ENCODE results near the gene PHRF1.

PHRF1 gene

DNA sequence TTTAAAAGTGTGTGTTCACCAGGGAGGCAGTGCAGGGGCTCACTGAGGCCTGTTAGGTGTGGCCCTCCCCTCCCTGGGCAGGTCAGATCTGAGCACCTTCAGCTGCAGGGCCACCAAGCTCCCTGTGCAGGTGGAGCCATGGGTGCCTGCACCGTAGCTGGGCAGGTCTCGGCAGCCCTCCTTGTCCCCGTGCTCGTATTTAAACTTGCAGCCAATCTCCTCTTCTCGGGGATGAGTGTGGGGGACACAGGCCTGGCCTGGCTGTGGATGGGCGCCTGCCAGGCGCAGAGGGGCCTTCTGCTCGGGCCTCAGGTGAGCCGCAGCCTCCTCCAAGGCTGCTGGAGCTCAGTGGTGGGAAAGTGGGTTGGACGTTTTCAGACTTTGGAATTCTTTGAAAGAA lies 19.1 kb downstream of the PHRF1 start:
- DNase-seq (ENCODE audit: low read depth in 2 of 2, low spot score in 1 of 2) = no peak

DNA sequence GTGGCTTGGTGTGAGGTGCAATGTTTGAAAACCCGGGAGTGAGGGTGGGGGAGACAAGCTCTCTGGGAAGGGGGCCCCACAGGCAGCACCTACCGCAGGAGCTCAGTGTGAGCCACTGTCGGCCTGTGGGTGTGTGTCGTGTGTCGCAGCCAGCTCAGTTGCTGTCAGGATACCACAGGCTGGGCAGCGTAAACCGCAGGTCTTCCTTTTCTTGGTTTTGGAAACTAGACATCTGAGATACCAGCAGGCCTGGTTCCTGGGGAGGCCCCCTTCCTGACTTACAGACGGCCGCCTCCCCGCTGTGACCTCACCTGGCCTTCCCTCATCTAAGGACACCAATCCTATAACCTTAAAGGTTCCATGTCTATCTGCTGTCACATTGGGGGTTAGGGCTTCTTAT lies 20.1 kb downstream of the PHRF1 start:
- DNase-seq (ENCODE audit: low read depth in 2 of 2, low spot score in 1 of 2) = no peak

DNA sequence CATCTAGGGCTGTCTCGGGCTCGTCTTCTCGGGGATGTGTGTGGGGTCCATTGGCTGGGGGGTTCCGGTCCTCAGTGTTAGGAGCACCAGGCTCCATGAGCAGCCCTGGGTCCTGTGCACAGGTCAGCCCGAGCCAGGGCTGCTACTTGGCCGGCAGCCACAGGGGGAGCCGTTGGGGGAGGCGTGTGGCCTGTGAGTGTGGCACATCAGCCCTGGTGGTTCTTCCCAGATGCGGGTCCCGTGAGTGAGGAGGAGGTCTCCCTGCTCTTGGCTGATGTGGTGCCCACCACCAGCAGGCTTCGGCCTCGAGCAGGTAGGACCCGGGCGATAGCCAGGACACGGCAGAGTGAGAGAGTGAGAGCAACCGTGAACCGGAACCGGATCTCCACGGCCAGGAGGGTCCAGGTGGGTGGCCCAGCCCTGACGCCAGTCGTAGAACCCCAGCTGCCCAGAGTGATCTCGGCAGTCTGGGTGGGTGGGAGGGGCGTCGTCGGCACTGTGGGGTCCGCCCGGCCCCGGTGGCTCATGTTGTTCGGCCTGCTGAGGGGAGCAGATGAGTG lies 21.0 kb downstream of the PHRF1 start:
- DNase-seq (ENCODE audit: low read depth in 2 of 2, low spot score in 1 of 2) = no peak

GRCh38 chr11:598005-598680 lies 21.9 kb downstream of the PHRF1 start:
- DNase-seq (ENCODE audit: low read depth in 2 of 2, low spot score in 1 of 2) = no peak

DNA sequence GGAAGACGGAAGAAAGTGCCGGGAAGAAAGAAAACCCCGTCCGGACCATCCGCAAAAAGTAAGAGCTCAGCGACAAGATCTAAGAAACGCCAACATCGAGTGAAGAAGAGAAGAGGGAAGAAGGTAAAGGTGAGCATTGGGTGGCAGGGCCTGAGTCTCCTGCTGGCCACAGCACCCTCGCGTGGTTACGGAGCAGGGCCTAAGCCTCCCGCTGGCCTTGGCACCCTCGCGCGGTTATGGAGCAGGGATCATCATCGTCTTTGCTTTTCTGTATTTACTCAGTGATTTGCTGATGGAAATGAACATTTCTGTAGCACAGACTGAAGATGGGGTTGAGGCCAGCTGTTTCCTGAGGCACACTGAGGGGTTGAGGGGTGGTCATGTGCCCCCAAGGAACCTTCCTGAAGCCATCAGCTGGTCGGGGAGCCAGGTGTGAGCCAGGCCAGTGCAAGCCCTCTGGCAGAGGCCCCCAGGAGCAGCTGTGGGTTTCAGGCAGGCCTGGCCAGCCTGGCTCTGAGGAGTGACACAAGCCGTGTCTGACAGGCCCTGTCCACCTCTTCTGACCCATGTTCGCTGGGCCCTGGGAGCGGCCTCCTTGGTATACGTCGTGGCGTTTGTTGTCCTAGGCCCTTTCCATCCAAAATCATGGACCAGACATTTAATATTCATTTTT lies 25.4 kb downstream of the PHRF1 start:
- no peak for DNase-seq (ENCODE audit: low read depth in 2 of 2, low spot score in 1 of 2)

GRCh38 chr11:603154-603553 lies 26.9 kb downstream of the PHRF1 start:
- DNase-seq (ENCODE audit: low read depth in 2 of 2, low spot score in 1 of 2) = no peak

DNA sequence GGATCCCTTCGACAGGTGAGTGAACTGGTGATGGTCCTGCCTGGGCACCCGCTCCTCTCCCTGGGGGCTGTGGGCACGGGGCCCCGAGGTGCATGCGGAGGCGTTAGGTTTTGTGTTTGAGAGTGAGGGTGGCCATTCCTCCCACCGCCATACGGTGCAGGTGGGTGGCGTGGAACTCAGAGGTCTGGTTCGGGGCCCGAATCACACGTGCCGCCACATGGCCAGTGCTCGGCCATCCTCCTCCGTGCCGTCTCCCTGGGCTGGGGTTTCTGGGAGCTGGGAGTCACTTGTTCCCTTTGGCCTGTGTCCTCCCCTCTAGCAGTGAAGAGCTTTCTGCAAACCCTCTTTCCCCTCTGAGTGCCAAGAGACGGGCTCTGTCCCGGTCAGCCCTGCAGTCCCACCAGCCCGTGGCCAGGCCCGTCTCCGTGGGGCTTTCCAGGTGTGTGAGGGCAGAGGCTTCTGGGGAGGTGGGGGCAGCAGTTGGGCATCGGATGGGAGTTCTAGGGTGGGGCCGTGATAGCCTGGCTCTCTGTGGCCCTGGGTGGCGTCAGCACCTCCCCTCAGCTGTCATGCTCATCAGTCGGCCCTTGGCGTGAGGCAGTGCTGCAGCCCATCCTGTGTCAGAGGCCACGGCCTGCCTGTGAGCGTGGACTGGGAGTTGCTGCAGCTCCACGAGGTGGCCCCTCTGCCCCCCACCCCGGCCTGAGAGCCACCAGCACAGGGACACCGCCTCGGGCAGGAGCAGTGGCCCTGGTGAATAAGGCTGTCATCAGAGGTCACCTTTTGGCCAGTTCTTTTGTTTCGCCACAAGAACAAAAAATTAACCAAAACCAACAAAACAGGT lies 29.2 kb downstream of the PHRF1 start:
- no peak for DNase-seq (ENCODE audit: low read depth in 2 of 2, low spot score in 1 of 2)

GRCh38 chr11:606245-606644 lies 30.0 kb downstream of the PHRF1 start:
- DNase-seq (ENCODE audit: low read depth in 2 of 2, low spot score in 1 of 2) = no peak

DNA sequence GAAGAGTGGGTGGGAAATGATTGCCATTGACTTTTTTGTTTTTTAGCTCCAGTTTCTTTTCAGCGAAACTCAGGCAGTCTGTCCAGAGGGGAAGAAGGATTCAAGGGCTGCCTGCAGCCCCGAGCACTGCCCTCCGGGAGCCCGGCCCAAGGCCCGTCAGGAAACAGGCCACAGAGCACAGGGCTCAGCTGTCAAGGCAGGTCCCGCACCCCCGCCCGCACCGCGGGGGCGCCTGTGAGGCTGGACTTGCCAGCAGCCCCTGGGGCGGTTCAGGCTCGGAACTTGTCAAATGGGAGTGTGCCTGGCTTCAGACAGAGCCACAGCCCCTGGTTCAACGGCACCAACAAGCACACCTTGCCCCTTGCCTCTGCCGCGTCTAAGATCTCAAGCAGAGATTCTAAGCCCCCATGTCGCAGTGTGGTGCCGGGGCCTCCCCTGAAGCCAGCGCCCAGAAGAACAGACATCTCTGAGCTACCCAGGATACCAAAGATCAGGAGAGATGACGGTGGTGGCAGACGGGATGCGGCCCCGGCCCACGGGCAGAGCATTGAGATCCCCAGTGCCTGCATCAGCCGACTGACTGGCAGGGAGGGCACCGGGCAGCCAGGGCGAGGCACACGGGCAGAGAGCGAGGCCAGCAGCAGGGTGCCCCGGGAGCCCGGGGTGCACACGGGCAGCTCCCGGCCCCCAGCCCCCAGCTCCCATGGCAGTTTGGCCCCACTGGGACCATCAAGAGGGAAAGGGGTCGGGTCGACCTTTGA lies 30.9 kb downstream of the PHRF1 start:
- no peak for DNase-seq (ENCODE audit: low read depth in 2 of 2, low spot score in 1 of 2)

DNA sequence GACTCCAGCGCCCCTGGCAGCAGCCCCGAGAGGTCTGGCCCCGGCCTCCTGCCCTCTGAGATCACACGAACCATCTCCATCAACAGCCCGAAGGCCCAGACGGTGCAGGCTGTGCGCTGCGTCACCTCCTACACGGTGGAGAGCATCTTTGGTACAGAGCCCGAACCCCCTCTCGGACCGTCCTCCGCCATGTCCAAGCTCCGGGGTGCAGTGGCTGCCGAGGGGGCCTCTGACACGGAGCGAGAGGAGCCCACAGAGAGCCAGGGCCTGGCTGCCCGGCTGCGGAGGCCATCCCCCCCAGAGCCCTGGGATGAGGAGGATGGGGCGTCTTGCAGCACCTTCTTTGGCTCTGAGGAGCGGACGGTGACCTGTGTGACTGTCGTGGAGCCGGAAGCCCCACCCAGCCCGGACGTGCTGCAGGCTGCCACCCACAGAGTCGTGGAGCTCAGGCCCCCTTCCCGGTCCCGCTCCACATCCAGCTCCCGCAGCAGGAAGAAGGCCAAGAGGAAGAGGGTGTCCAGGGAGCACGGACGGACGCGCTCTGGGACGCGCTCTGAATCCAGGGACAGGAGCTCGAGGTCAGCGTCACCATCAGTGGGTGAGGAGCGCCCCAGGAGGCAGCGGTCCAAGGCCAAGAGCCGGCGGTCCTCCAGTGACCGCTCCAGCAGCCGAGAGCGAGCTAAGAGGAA lies 31.8 kb downstream of the PHRF1 start:
- DNase-seq (ENCODE audit: low read depth in 2 of 2, low spot score in 1 of 2) = no peak

DNA sequence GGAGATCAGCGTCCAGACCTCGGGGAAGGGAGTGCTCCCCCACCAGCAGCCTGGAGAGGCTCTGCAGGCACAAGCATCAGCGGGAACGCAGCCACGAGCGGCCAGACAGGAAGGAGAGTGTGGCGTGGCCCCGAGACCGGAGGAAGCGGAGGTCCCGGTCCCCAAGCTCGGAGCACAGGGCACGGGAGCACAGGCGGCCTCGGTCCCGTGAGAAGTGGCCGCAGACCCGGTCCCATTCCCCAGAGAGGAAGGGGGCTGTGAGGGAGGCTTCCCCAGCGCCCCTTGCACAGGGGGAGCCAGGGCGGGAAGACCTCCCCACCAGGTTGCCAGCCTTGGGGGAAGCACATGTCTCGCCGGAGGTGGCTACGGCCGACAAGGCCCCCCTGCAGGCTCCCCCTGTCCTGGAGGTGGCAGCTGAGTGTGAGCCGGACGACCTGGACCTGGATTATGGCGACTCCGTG lies 32.6 kb downstream of the PHRF1 start:
- DNase-seq (ENCODE audit: low read depth in 2 of 2, low spot score in 1 of 2) = no peak

DNA sequence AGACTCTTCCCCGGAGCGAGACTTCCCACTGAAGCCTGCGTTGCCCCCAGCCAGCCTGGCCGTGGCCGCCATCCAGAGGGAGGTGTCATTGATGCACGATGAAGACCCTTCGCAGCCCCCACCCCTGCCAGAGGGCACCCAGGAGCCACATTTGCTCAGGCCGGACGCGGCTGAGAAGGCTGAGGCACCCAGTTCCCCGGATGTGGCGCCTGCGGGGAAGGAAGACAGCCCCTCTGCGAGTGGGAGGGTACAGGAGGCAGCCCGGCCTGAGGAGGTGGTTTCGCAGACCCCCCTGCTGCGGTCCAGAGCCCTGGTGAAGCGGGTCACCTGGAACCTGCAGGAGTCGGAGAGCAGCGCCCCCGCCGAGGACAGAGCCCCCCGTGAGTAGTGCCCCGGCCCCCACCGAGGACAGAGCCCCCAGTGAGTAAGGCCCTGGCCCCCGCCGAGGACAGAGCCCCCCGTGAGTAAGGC lies 33.1 kb downstream of the PHRF1 start:
- no peak for DNase-seq (ENCODE audit: low read depth in 2 of 2, low spot score in 1 of 2)

DNA sequence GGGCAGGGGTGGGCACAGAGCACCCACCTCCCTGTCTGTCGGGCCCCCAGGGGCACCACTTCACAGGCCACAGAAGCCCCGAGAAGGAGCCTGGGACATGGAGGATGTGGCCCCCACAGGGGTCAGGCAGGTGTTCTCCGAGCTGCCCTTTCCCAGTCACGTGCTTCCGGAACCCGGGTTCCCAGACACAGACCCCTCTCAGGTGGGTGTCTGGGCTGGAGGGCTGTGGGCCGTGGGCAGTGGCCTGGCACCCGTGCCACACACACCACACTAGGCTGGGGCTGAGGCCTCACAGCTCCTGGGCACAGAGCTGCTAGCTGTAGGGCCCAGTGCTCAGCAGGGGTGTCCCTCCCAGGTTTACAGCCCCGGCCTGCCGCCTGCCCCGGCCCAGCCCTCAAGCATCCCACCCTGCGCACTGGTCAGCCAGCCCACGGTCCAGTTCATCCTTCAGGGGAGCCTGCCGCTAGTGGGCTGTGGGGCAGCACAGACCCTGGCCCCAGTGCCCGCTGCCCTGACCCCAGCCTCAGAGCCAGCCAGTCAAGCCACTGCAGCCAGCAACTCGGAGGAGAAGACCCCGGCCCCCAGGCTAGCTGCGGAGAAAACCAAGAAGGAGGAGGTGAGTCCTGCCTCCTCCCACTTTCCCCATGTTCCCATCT lies 34.0 kb downstream of the PHRF1 start:
- DNase-seq (ENCODE audit: low read depth in 2 of 2, low spot score in 1 of 2) = no peak

GRCh38 chr11:611001-611996 lies 35.0 kb downstream of the PHRF1 start:
- DNase-seq (ENCODE audit: low read depth in 2 of 2, low spot score in 1 of 2) = no peak

GRCh38 chr11:612201-612960 lies 36.1 kb downstream of the PHRF1 start:
- no peak for DNase-seq (ENCODE audit: low read depth in 2 of 2, low spot score in 1 of 2)

DNA sequence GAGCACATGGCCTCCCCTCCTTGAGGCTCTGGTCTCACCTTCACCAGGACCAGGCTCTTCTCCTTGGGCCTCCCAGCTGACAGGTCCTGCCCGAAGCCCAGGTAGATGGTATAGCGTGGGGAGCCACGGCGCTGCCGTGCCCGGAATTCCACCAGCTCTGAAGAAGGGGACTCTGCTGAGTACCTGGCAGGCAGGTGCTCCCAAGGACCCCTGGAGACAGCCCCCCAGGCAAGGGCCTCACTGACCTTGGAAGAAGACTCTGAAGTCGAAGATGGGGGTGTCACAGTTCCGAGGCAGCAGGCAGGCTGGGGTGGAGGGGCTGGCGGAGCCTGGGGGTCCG lies 36.7 kb downstream of the PHRF1 start:
- DNase-seq (ENCODE audit: low read depth in 2 of 2, low spot score in 1 of 2) = no peak

GRCh38 chr11:613369-613968 lies 37.2 kb downstream of the PHRF1 start:
- DNase-seq (ENCODE audit: low read depth in 2 of 2, low spot score in 1 of 2) = peak; percentile 63 to 65
